Measurements from ENCODE around the gene APBB2. TPM values are rescaled to one million over a fixed set of nuclear protein-coding genes. Genes with fewer than 3 reads are reported as not detected.

Gene APBB2
- total and polyA plus RNA-seq, 5 experiments from 2014 or later = 0.44 to 1.9 TPM; not detected in 3

GRCh38 chr4:41181037-41181436 lies 33.3 kb downstream of the APBB2 start:
- Mint-ChIP-seq H3K4me3 (no peak overlapping the region), H3K27ac (no peak overlapping the region), H3K4me1 (no peaks in the 10 kb centered on the region), H3K36me3 (peaks cover 0 to 5% (median 0%) of the 10 kb centered on the region in 3 donors), H3K27me3 (peaks cover 6 to 52% (median 13%) of the 10 kb centered on the region in 5 donors), H3K9me3 (peaks cover 0 to 25% (median 4%) of the 10 kb centered on the region in 9 donors)
- POLR2A ChIA-PET = no interaction called here
- DNase-seq (no peak), ATAC-seq (no peak)

GRCh38 chr4:41179498-41180195 lies 34.7 kb downstream of the APBB2 start:
- Mint-ChIP-seq H3K4me3 (no peak overlapping the region), H3K9me3 (peaks cover 0 to 23% (median 4%) of the 10 kb centered on the region in 9 donors), H3K36me3 (no peaks in the 10 kb centered on the region), H3K27me3 (peaks cover 6 to 54% (median 11%) of the 10 kb centered on the region in 5 donors), H3K4me1 (no peaks in the 10 kb centered on the region), H3K27ac (no peak overlapping the region)
- POLR2A ChIA-PET = no interaction called here
- ATAC-seq (no peak), DNase-seq (no peak)

GRCh38 chr4:41178372-41179370 lies 35.7 kb downstream of the APBB2 start:
- Mint-ChIP-seq H3K4me1 (no peaks in the 10 kb centered on the region), H3K36me3 (no peaks in the 10 kb centered on the region), H3K27ac (no peak overlapping the region), H3K27me3 (peaks cover 5 to 47% (median 11%) of the 10 kb centered on the region in 5 donors), H3K4me3 (no peak overlapping the region), H3K9me3 (peaks cover 0 to 16% (median 4%) of the 10 kb centered on the region in 9 donors)
- POLR2A ChIA-PET = no interaction called here
- ATAC-seq = no peak
- no peak for DNase-seq

GRCh38 chr4:41177016-41177415 lies 37.3 kb downstream of the APBB2 start:
- Mint-ChIP-seq H3K27ac (no peak overlapping the region), H3K4me1 (no peaks in the 10 kb centered on the region)
- POLR2A ChIA-PET = no interaction called here

GRCh38 chr4:41176340-41176739 lies 38.0 kb downstream of the APBB2 start:
- ATAC-seq (no peak), DNase-seq (no peak)
- H3K36me3 Mint-ChIP-seq = no peaks in the 10 kb centered on the region
- H3K9me3 Mint-ChIP-seq = no peaks in the 10 kb centered on the region
- no peaks in the 10 kb centered on the region for H3K4me1 Mint-ChIP-seq
- no peak overlapping the region for H3K27ac Mint-ChIP-seq
- H3K4me3 Mint-ChIP-seq = no peak overlapping the region
- POLR2A ChIA-PET = no interaction called here
- H3K27me3 Mint-ChIP-seq = peaks cover 4 to 33% (median 6%) of the 10 kb centered on the region in 5 donors

More at GRCh38 chr4:41177016-41177415, 37.3 kb downstream of the APBB2 start:
- Mint-ChIP-seq H3K4me3 (no peak overlapping the region), H3K9me3 (peaks cover 0 to under 1% (median 0%) of the 10 kb centered on the region in 9 donors), H3K27me3 (peaks cover 4 to 33% (median 6%) of the 10 kb centered on the region in 5 donors), H3K36me3 (no peaks in the 10 kb centered on the region)
- DNase-seq (no peak), ATAC-seq (no peak)

- DNase-seq = no peak
- Mint-ChIP-seq H3K27me3 (peaks cover 4 to 33% (median 6%) of the 10 kb centered on the region in 5 donors), H3K9me3 (peaks cover 0 to 2% (median 0%) of the 10 kb centered on the region in 9 donors), H3K4me1 (no peaks in the 10 kb centered on the region), H3K4me3 (no peak overlapping the region), H3K36me3 (no peaks in the 10 kb centered on the region), H3K27ac (no peak overlapping the region)
- POLR2A ChIA-PET = no interaction called here
- ATAC-seq = no peak
These were observed 38.5 kb downstream of the APBB2 start for GRCh38 chr4:41175794-41176193.

GRCh38 chr4:41174444-41174843 lies 39.9 kb downstream of the APBB2 start:
- ATAC-seq = no peak
- Mint-ChIP-seq H3K27me3 (peaks cover 4 to 30% (median 6%) of the 10 kb centered on the region in 5 donors), H3K4me3 (no peak overlapping the region), H3K27ac (no peak overlapping the region), H3K4me1 (no peaks in the 10 kb centered on the region), H3K36me3 (no peaks in the 10 kb centered on the region), H3K9me3 (peaks cover 0 to 2% (median 0%) of the 10 kb centered on the region in 9 donors)
- POLR2A ChIA-PET = no interaction called here
- no peak for DNase-seq

GRCh38 chr4:41172786-41173185 lies 41.6 kb downstream of the APBB2 start:
- Mint-ChIP-seq H3K27me3 (peaks cover 0 to 16% (median 6%) of the 10 kb centered on the region in 5 donors), H3K4me3 (no peak overlapping the region), H3K27ac (no peak overlapping the region), H3K36me3 (no peaks in the 10 kb centered on the region), H3K4me1 (no peaks in the 10 kb centered on the region), H3K9me3 (peaks cover 0 to 2% (median 0%) of the 10 kb centered on the region in 9 donors)
- DNase-seq = no peak
- ATAC-seq = no peak
- POLR2A ChIA-PET = no interaction called here

GRCh38 chr4:41169256-41169800 lies 45.0 kb downstream of the APBB2 start:
- peaks cover 0 to 5% (median 4%) of the 10 kb centered on the region in 5 donors for H3K27me3 Mint-ChIP-seq
- ATAC-seq (no peak), DNase-seq (no peak)
- no peaks in the 10 kb centered on the region for H3K4me1 Mint-ChIP-seq
- H3K27ac Mint-ChIP-seq = no peak overlapping the region
- POLR2A ChIA-PET = no interaction called here
- no peak overlapping the region for H3K4me3 Mint-ChIP-seq
- peaks cover 0 to 4% (median 0%) of the 10 kb centered on the region in 9 donors for H3K9me3 Mint-ChIP-seq
- H3K36me3 Mint-ChIP-seq = no peaks in the 10 kb centered on the region

GRCh38 chr4:41167191-41167590 lies 47.2 kb downstream of the APBB2 start:
- no peak for ATAC-seq
- peaks cover 0 to 4% (median 0%) of the 10 kb centered on the region in 9 donors for H3K9me3 Mint-ChIP-seq
- no peak for DNase-seq
- H3K4me1 Mint-ChIP-seq = no peaks in the 10 kb centered on the region
- peaks cover 0 to 12% (median 4%) of the 10 kb centered on the region in 5 donors for H3K27me3 Mint-ChIP-seq
- H3K36me3 Mint-ChIP-seq = no peaks in the 10 kb centered on the region
- H3K4me3 Mint-ChIP-seq = no peak overlapping the region
- H3K27ac Mint-ChIP-seq = no peak overlapping the region
- POLR2A ChIA-PET = no interaction called here

GRCh38 chr4:41164405-41164804 lies 49.9 kb downstream of the APBB2 start:
- peaks cover 5 to 23% (median 7%) of the 10 kb centered on the region in 5 donors for H3K27me3 Mint-ChIP-seq
- no peaks in the 10 kb centered on the region for H3K4me1 Mint-ChIP-seq
- DNase-seq (no peak), ATAC-seq (no peak)
- H3K36me3 Mint-ChIP-seq = no peaks in the 10 kb centered on the region
- POLR2A ChIA-PET = no interaction called here
- H3K27ac Mint-ChIP-seq = no peak overlapping the region
- H3K9me3 Mint-ChIP-seq = peaks cover 0 to 4% (median 0%) of the 10 kb centered on the region in 9 donors
- H3K4me3 Mint-ChIP-seq = no peak overlapping the region

- H3K27me3 Mint-ChIP-seq = peaks cover 6 to 23% (median 9%) of the 10 kb centered on the region in 5 donors
- no peak overlapping the region for H3K27ac Mint-ChIP-seq
- ATAC-seq = no peak
- peaks cover 0 to 4% (median 0%) of the 10 kb centered on the region in 9 donors for H3K9me3 Mint-ChIP-seq
- no peaks in the 10 kb centered on the region for H3K36me3 Mint-ChIP-seq
- POLR2A ChIA-PET = no interaction called here
- DNase-seq = no peak
- no peak overlapping the region for H3K4me3 Mint-ChIP-seq
- H3K4me1 Mint-ChIP-seq = no peaks in the 10 kb centered on the region
These were observed 53.0 kb downstream of the APBB2 start for GRCh38 chr4:41161355-41161754.

GRCh38 chr4:41160856-41161255 lies 53.5 kb downstream of the APBB2 start:
- Mint-ChIP-seq H3K4me3 (no peak overlapping the region), H3K4me1 (no peaks in the 10 kb centered on the region), H3K27ac (no peak overlapping the region), H3K36me3 (no peaks in the 10 kb centered on the region), H3K27me3 (peaks cover 6 to 23% (median 9%) of the 10 kb centered on the region in 5 donors), H3K9me3 (peaks cover 0 to 4% (median 0%) of the 10 kb centered on the region in 9 donors)
- POLR2A ChIA-PET = no interaction called here
- ATAC-seq = no peak
- no peak for DNase-seq
